HCT116 (cell line): Measurements from ENCODE around the gene NTN3.

ENCODE experiments used
- EZH2 ChIP-seq: fragments of 200-600 bp; sonication (generic); IDR thresholded peaks from 2 replicates; pipeline ENCODE4 v1.6.1; 2017; ENCODE audit warnings: antibody characterized with exemption, mixed run types
- EZH2phosphoT487 ChIP-seq: fragments of 200-600 bp; IDR thresholded peaks from 2 replicates; pipeline ENCODE4 v1.6.1; 2018; ENCODE audit warnings: antibody characterized with exemption, borderline replicate concordance
- POLR2A ChIP-seq: IDR thresholded peaks from 2 replicates; pipeline ENCODE4 v1.7.0; 2011; ENCODE audit warnings: borderline replicate concordance; ENCODE audit not compliant: insufficient read depth, insufficient read length; ENCODE audit errors: extremely low read depth
- POLR2AphosphoS5 ChIP-seq: IDR thresholded peaks from 2 replicates; pipeline ENCODE4 v1.6.1; 2011; ENCODE audit warnings: mild to moderate bottlenecking, low read depth, low read length, moderate library complexity
- RAD21 ChIP-seq: IDR thresholded peaks from 2 replicates; pipeline ENCODE4 v1.6.1; 2012; ENCODE audit warnings: low read depth, mild to moderate bottlenecking
- SP1 ChIP-seq: IDR thresholded peaks from 2 replicates; pipeline ENCODE4 v1.6.1; 2012; ENCODE audit warnings: low read depth
- TCF7L2 ChIP-seq: IDR thresholded peaks from 2 replicates; pipeline ENCODE4 v1.7.0; 2011; ENCODE audit warnings: borderline replicate concordance, inconsistent platforms; ENCODE audit not compliant: insufficient read depth, insufficient read length; ENCODE audit errors: extremely low read depth
- YY1 ChIP-seq: IDR thresholded peaks from 2 replicates; pipeline ENCODE4 v1.6.1; 2011; ENCODE audit warnings: low read length, low read depth, moderate library complexity, mild to moderate bottlenecking; ENCODE audit not compliant: insufficient replicate concordance; ENCODE audit errors: extremely low read depth
- ZBTB33 ChIP-seq: IDR thresholded peaks from 2 replicates; pipeline ENCODE4 v1.6.1; 2011; ENCODE audit warnings: mild to moderate bottlenecking, low read length, moderate library complexity; ENCODE audit not compliant: insufficient replicate concordance; ENCODE audit errors: extremely low read depth
- ZFX ChIP-seq: fragments of 450-650 bp; IDR thresholded peaks from 2 replicates; pipeline ENCODE4 v1.6.1; 2017
- ZNF274 ChIP-seq: fragments of 200-500 bp; sonication (Bioruptor generic); IDR thresholded peaks from 2 replicates; pipeline ENCODE4 v1.6.1; 2014; ENCODE audit warnings: mild to moderate bottlenecking, low read depth, low read length, inconsistent platforms
- TF ChIP-seq, protein P1 (sequence below): IDR thresholded peaks from 2 replicates; pipeline ENCODE4 v1.6.1; 2012
- TF ChIP-seq, protein P2 (sequence below), 3 experiments: fragments of 200-600 bp in 1 of 3; sonication (generic) in 1 of 3; IDR thresholded peaks in 2 of 3; conservative IDR thresholded peaks in 1 of 3; 2 replicates each; pipeline ENCODE4 v1.5.1; 2012 to 2017; ENCODE audit warnings: low read depth in 2 of 3, low read length in 2 of 3, antibody characterized with exemption in 1 of 3, borderline replicate concordance in 1 of 3, control low read depth in 1 of 3, mild to moderate bottlenecking in 1 of 3, mixed read lengths in 1 of 3, mixed run types in 1 of 3, moderate library complexity in 1 of 3; ENCODE audit not compliant: insufficient read depth in 1 of 3
- TF ChIP-seq, protein P3 (sequence below): IDR thresholded peaks from 2 replicates; pipeline ENCODE4 v1.6.1; 2012; ENCODE audit warnings: low read depth

- TF ChIP-seq, protein P1, sequence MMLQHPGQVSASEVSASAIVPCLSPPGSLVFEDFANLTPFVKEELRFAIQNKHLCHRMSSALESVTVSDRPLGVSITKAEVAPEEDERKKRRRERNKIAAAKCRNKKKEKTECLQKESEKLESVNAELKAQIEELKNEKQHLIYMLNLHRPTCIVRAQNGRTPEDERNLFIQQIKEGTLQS = no peak
- TF ChIP-seq, protein P2, sequence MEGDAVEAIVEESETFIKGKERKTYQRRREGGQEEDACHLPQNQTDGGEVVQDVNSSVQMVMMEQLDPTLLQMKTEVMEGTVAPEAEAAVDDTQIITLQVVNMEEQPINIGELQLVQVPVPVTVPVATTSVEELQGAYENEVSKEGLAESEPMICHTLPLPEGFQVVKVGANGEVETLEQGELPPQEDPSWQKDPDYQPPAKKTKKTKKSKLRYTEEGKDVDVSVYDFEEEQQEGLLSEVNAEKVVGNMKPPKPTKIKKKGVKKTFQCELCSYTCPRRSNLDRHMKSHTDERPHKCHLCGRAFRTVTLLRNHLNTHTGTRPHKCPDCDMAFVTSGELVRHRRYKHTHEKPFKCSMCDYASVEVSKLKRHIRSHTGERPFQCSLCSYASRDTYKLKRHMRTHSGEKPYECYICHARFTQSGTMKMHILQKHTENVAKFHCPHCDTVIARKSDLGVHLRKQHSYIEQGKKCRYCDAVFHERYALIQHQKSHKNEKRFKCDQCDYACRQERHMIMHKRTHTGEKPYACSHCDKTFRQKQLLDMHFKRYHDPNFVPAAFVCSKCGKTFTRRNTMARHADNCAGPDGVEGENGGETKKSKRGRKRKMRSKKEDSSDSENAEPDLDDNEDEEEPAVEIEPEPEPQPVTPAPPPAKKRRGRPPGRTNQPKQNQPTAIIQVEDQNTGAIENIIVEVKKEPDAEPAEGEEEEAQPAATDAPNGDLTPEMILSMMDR (IDR thresholded peaks at IDR 0.05 in 2 of 3, conservative IDR thresholded peaks at IDR 0.05 in 1 of 3; ENCODE audit: borderline replicate concordance in 1 of 3, insufficient read depth in 1 of 3, low read depth in 2 of 3, low read length in 2 of 3) = no peak
- TF ChIP-seq EZH2phosphoT487 (no peak), EZH2 (no peak), POLR2AphosphoS5 (no peak), SP1 (no peak), POLR2A (no peak), RAD21 (no peak), TCF7L2 (no peak), ZBTB33 (no peak), ZFX (no peak), ZNF274 (no peak), YY1 (no peak)
- TF ChIP-seq, protein P3, sequence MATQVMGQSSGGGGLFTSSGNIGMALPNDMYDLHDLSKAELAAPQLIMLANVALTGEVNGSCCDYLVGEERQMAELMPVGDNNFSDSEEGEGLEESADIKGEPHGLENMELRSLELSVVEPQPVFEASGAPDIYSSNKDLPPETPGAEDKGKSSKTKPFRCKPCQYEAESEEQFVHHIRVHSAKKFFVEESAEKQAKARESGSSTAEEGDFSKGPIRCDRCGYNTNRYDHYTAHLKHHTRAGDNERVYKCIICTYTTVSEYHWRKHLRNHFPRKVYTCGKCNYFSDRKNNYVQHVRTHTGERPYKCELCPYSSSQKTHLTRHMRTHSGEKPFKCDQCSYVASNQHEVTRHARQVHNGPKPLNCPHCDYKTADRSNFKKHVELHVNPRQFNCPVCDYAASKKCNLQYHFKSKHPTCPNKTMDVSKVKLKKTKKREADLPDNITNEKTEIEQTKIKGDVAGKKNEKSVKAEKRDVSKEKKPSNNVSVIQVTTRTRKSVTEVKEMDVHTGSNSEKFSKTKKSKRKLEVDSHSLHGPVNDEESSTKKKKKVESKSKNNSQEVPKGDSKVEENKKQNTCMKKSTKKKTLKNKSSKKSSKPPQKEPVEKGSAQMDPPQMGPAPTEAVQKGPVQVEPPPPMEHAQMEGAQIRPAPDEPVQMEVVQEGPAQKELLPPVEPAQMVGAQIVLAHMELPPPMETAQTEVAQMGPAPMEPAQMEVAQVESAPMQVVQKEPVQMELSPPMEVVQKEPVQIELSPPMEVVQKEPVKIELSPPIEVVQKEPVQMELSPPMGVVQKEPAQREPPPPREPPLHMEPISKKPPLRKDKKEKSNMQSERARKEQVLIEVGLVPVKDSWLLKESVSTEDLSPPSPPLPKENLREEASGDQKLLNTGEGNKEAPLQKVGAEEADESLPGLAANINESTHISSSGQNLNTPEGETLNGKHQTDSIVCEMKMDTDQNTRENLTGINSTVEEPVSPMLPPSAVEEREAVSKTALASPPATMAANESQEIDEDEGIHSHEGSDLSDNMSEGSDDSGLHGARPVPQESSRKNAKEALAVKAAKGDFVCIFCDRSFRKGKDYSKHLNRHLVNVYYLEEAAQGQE = no peak
These were observed 27.5 kb upstream of the NTN3 start for GRCh38 chr16:2443555-2443954.
